Measurements from ENCODE around the gene UBALD1.

DNA sequence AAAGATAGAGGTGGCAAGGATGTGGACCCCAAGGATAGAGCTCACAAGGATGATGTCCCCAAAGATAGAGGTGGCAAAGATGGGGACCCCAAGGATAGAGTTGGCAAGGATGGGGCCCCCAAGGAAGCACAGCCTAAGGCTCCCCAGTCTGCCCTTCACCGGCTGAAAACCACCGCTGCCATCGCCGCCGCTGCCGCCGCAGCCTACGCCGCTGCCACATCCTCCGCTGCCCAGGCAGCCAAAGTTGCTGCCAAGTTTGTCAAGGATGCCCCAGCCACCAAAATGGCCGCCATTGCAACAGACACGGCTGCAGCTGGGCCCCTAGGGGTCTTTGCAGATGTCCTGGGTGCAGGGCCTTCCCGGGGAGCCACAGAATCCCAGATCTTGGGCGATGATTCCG is 38.7 kb downstream of the UBALD1 start:
- TF ChIP-seq, protein P1, sequence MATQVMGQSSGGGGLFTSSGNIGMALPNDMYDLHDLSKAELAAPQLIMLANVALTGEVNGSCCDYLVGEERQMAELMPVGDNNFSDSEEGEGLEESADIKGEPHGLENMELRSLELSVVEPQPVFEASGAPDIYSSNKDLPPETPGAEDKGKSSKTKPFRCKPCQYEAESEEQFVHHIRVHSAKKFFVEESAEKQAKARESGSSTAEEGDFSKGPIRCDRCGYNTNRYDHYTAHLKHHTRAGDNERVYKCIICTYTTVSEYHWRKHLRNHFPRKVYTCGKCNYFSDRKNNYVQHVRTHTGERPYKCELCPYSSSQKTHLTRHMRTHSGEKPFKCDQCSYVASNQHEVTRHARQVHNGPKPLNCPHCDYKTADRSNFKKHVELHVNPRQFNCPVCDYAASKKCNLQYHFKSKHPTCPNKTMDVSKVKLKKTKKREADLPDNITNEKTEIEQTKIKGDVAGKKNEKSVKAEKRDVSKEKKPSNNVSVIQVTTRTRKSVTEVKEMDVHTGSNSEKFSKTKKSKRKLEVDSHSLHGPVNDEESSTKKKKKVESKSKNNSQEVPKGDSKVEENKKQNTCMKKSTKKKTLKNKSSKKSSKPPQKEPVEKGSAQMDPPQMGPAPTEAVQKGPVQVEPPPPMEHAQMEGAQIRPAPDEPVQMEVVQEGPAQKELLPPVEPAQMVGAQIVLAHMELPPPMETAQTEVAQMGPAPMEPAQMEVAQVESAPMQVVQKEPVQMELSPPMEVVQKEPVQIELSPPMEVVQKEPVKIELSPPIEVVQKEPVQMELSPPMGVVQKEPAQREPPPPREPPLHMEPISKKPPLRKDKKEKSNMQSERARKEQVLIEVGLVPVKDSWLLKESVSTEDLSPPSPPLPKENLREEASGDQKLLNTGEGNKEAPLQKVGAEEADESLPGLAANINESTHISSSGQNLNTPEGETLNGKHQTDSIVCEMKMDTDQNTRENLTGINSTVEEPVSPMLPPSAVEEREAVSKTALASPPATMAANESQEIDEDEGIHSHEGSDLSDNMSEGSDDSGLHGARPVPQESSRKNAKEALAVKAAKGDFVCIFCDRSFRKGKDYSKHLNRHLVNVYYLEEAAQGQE (IDR thresholded peaks at IDR 0.05; ENCODE audit: insufficient read depth in 1 of 2, low read depth in 2 of 2, low read length in 2 of 2) = no peak
- TF ChIP-seq TAF1 (IDR thresholded peaks at IDR 0.05; ENCODE audit: borderline replicate concordance, insufficient read depth, low read length) (no peak), POLR2AphosphoS5 (IDR thresholded peaks at IDR 0.05; ENCODE audit: low read depth, low read length) (no peak), SIN3A (IDR thresholded peaks at IDR 0.05; ENCODE audit: borderline replicate concordance, insufficient read depth, low read length) (no peak)

Data from PFSK-1 (cell line).